ENCODE results near the gene MAN2B1.

DNA sequence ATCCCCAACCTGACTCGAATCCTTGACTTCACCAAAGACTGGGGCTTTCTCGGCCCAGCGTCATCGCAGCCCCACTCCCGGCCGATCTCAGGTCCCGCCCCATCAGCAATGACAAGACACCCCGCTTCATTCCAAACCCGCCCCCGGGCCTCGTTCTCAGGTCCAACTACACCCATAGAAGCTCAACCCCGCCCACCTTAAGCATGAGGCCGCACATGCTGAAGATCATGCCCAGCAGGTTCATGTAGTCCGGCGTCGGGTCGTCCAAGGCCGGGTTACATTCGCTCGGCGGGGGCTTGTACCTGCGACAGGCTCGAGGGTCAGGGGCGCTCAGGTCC lies 2.4 kb upstream of the MAN2B1 start:
- TF ChIP-seq, protein P1, sequence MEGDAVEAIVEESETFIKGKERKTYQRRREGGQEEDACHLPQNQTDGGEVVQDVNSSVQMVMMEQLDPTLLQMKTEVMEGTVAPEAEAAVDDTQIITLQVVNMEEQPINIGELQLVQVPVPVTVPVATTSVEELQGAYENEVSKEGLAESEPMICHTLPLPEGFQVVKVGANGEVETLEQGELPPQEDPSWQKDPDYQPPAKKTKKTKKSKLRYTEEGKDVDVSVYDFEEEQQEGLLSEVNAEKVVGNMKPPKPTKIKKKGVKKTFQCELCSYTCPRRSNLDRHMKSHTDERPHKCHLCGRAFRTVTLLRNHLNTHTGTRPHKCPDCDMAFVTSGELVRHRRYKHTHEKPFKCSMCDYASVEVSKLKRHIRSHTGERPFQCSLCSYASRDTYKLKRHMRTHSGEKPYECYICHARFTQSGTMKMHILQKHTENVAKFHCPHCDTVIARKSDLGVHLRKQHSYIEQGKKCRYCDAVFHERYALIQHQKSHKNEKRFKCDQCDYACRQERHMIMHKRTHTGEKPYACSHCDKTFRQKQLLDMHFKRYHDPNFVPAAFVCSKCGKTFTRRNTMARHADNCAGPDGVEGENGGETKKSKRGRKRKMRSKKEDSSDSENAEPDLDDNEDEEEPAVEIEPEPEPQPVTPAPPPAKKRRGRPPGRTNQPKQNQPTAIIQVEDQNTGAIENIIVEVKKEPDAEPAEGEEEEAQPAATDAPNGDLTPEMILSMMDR (IDR thresholded peaks at IDR 0.05), result no peak
- TF ChIP-seq ZFX (IDR thresholded peaks at IDR 0.05; ENCODE audit: borderline replicate concordance), result no peak
